Panc1 (cell line): ENCODE results near the gene TP53BP1. TPM values are rescaled to one million over a fixed set of nuclear protein-coding genes. Genes with fewer than 3 reads are reported as not detected.

Experiments used
- ATAC-seq: fragments of 200-7000 bp; cut with Tn5 transposase; 2 replicates; pipeline ENCODE4 v1.9.1; 2020; ENCODE audit warnings: mild to moderate bottlenecking, moderate library complexity
- BruUV-seq: library from RNA; stranded (reverse); fragments of 400-500 nt; replicated peaks from 2 replicates; lab custom pipeline; 2021; lab: Mats Ljungman, UMichigan
- CTCF ChIA-PET: fragments of 300-600 bp; sonication (Branson Sonifier 250); formaldehyde crosslinking; loops from one replicate; lab custom pipeline; 2022; ENCODE audit warnings: antibody characterized with exemption; lab: Charles Lee
- POLR2A ChIA-PET: fragments of 300-600 bp; sonication (Branson Sonifier 250); formaldehyde crosslinking; loops from one replicate; lab custom pipeline; 2022; ENCODE audit warnings: antibody characterized with exemption; lab: Charles Lee
- DNase-seq: peaks from one replicate; pipeline ENCODE4 v3.0.0-alpha.2; 2010; ENCODE audit warnings: low read depth, low spot score
- H3K27ac ChIP-seq: 2 replicates; pipeline ENCODE4 v1.5.1; 2011; ENCODE audit warnings: mild to moderate bottlenecking, low read length, inconsistent platforms
- H3K27me3 ChIP-seq: fragments of 200-500 bp; sonication (Bioruptor generic); 2 replicates; pipeline ENCODE4 v1.6.0; 2014; ENCODE audit warnings: low read length, inconsistent platforms; ENCODE audit not compliant: control insufficient read depth, insufficient read depth
- H3K36me3 ChIP-seq: fragments of 200-500 bp; sonication (Bioruptor generic); 2 replicates; pipeline ENCODE4 v1.5.1; 2014; ENCODE audit warnings: inconsistent platforms, mild to moderate bottlenecking, low read length, moderate library complexity; ENCODE audit not compliant: control insufficient read depth, insufficient read depth
- H3K4me1 ChIP-seq: 2 replicates; pipeline ENCODE4 v1.5.1; 2011; ENCODE audit warnings: inconsistent platforms, mild to moderate bottlenecking, low read length, moderate library complexity; ENCODE audit not compliant: control insufficient read depth, insufficient read depth
- H3K4me3 ChIP-seq, 2 experiments: 2 replicates each; pipeline ENCODE4 v1.5.1; 2011 to 2012; ENCODE audit warnings: low read depth in 2 of 2, low read length in 2 of 2, mild to moderate bottlenecking in 2 of 2, inconsistent platforms in 1 of 2, moderate library complexity in 1 of 2
- H3K9me3 ChIP-seq: fragments of 200-500 bp; sonication (Bioruptor generic); 2 replicates; pipeline ENCODE4 v1.5.1; 2014; ENCODE audit warnings: low read depth, mild to moderate bottlenecking, inconsistent platforms, low read length, moderate library complexity; ENCODE audit not compliant: control insufficient read depth, insufficient read depth
- CTCF ChIP-seq: fragments of 450-650 bp; IDR thresholded peaks from 2 replicates; pipeline ENCODE4 v1.5.1; 2017; ENCODE audit warnings: mild to moderate bottlenecking
- POLR2AphosphoS5 ChIP-seq: IDR thresholded peaks from 2 replicates; pipeline ENCODE4 v1.6.1; 2012; ENCODE audit warnings: mild to moderate bottlenecking, low read depth, low read length, moderate library complexity
- REST ChIP-seq, 2 experiments: IDR thresholded peaks; 2 replicates each; pipeline ENCODE4 v1.6.1; 2011 to 2012; ENCODE audit warnings: low read depth in 2 of 2, control low read depth in 1 of 2, low read length in 1 of 2, mild to moderate bottlenecking in 1 of 2, moderate library complexity in 1 of 2; ENCODE audit not compliant: insufficient read depth in 1 of 2
- SIN3A ChIP-seq: IDR thresholded peaks from 2 replicates; pipeline ENCODE4 v1.6.1; 2012; ENCODE audit warnings: low read depth, mild to moderate bottlenecking, low read length, moderate library complexity, borderline replicate concordance; ENCODE audit not compliant: insufficient read depth
- TCF7L2 ChIP-seq: IDR thresholded peaks from 2 replicates; pipeline ENCODE4 v1.6.1; 2011; ENCODE audit warnings: mild to moderate bottlenecking, low read depth, low read length, inconsistent platforms
- in situ Hi-C: cut with HindIII; loops from 2 replicates; pipeline ENCODE4 v1.10.0; 2016; ENCODE audit warnings: low sequenced_read_pairs, low pct_unique_long_range_greater_than_20kb
- intact Hi-C: fragments of 100-400 bp; cut with micrococcal nuclease; formaldehyde crosslinking; loops from one replicate; pipeline ENCODE4 v1.10.0; 2022; ENCODE audit not compliant: unreplicated experiment
- total RNA-seq: library from RNA; stranded (reverse); gene quantifications from one replicate; pipeline ENCODE4 v1.2.1, GENCODE V29; 2021; ENCODE audit not compliant: unreplicated experiment

The TP53BP1 gene
- total RNA-seq, 1 experiment from 2014 or later, result 80.3 TPM

GRCh38 chr15:43420435-43420834 is 72.5 kb downstream of the TP53BP1 start:
- ChIA-PET POLR2A (no interaction called here), CTCF (interaction anchor here (0.8 kb wide), 1 partner anchor 95 kb away, joined by 3 read pairs; no protein-coding TSS in a partner anchor)
- intact Hi-C loops (no loop called here), in situ Hi-C loops (no loop called here)
- peaks cover 20% of the 10 kb centered on the region for H3K36me3 ChIP-seq
- ATAC-seq (no peak), DNase-seq (no peak)
- H3K4me3 ChIP-seq, result no peak overlapping the region
- no peak overlapping the region for H3K27ac ChIP-seq
- no peak for TF ChIP-seq CTCF
- TF ChIP-seq REST (IDR thresholded peaks at IDR 0.05; ENCODE audit: insufficient read depth in 1 of 2, low read depth in 2 of 2, low read length in 1 of 2), result no peak
- TF ChIP-seq SIN3A, result no peak
- TF ChIP-seq TCF7L2, result no peak
- no peak for TF ChIP-seq POLR2AphosphoS5
- no peaks in the 10 kb centered on the region for H3K27me3 ChIP-seq
- no peaks in the 10 kb centered on the region for H3K9me3 ChIP-seq
- no TSS peak for BruUV-seq
- no peaks in the 10 kb centered on the region for H3K4me1 ChIP-seq

GRCh38 chr15:43414196-43414595 is 78.8 kb downstream of the TP53BP1 start:
- no TSS peak for BruUV-seq
- DNase-seq (no peak), ATAC-seq (no peak)
- Histone ChIP-seq H3K4me1 (no peaks in the 10 kb centered on the region), H3K36me3 (peaks cover 26% of the 10 kb centered on the region), H3K27ac (no peak overlapping the region), H3K9me3 (no peaks in the 10 kb centered on the region), H3K4me3 (no peak overlapping the region), H3K27me3 (no peaks in the 10 kb centered on the region)
- CTCF ChIA-PET, result no interaction called here
- no peak for TF ChIP-seq CTCF
- TF ChIP-seq SIN3A, result no peak
- no peak for TF ChIP-seq REST (IDR thresholded peaks at IDR 0.05; ENCODE audit: insufficient read depth in 1 of 2, low read depth in 2 of 2, low read length in 1 of 2)
- TF ChIP-seq POLR2AphosphoS5, result no peak
- no peak for TF ChIP-seq TCF7L2
- POLR2A ChIA-PET, result no interaction called here
- intact Hi-C loops, result no loop called here
- in situ Hi-C loops, result no loop called here
